Measurements from ENCODE around the gene OPCML.

DNA sequence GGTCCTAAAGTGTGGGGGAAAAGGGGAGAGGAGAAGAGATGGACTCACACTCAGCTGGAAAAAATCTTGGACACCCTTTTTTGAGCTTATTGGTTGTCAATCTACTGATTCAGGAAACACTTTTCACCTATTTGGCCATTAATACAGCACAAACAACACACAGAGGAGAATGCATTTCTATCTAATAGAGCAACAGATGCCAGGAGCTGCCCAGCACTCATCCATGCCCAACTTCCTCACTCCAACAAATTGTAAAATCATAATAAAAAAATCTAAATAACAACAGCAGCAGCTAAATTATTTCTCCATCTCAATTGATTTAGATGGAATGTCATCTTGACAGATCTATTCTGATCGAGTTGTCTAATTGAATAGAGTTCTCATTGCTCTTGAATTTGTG is 628.2 kb downstream of the OPCML start:
- TF ChIP-seq, protein P1, sequence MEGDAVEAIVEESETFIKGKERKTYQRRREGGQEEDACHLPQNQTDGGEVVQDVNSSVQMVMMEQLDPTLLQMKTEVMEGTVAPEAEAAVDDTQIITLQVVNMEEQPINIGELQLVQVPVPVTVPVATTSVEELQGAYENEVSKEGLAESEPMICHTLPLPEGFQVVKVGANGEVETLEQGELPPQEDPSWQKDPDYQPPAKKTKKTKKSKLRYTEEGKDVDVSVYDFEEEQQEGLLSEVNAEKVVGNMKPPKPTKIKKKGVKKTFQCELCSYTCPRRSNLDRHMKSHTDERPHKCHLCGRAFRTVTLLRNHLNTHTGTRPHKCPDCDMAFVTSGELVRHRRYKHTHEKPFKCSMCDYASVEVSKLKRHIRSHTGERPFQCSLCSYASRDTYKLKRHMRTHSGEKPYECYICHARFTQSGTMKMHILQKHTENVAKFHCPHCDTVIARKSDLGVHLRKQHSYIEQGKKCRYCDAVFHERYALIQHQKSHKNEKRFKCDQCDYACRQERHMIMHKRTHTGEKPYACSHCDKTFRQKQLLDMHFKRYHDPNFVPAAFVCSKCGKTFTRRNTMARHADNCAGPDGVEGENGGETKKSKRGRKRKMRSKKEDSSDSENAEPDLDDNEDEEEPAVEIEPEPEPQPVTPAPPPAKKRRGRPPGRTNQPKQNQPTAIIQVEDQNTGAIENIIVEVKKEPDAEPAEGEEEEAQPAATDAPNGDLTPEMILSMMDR (conservative IDR thresholded peaks at IDR 0.05 in 1 of 2, IDR thresholded peaks at IDR 0.05 in 1 of 2; ENCODE audit: extremely low read depth in 1 of 2, insufficient read depth in 1 of 2, low read depth in 1 of 2, low read length in 2 of 2) = no peak
- no peak for TF ChIP-seq EZH2 (IDR thresholded peaks at IDR 0.05; ENCODE audit: borderline replicate concordance, low read length)

All from mammary epithelial cell (primary cell).